HG03565 (cell line): ENCODE data around the gene TBCD.
"Not testable (repeated sequence)": the region's sequence is repeated elsewhere in the genome, so short reads cannot be mapped to it uniquely, and the experiment has no call there.

Source experiments
- ATAC-seq: cut with Tn5 transposase; IDR thresholded peaks from one replicate; pipeline ENCODE4 v1.9.1; 2021; ENCODE audit warnings: mild to moderate bottlenecking, moderate library complexity; ENCODE audit not compliant: unreplicated experiment

The TBCD gene

GRCh38 chr17:82726427-82726826 lies 25.4 kb upstream of the TBCD start:
- no peak for ATAC-seq

- ATAC-seq: no peak
Measured at GRCh38 chr17:82729479-82730260, 22.2 kb upstream of the TBCD start.

- ATAC-seq: no peak
Measured at GRCh38 chr17:82732118-82732743, 19.6 kb upstream of the TBCD start.

GRCh38 chr17:82734987-82735866 lies 16.6 kb upstream of the TBCD start, which contains the start of gene FN3K:
Gene FN3K, plus strand, starts transcription at chr17:82735615. Its CDS starts 22 bp downstream, at chr17:82735637.
- ATAC-seq: no peak

GRCh38 chr17:82736511-82737185 lies 15.2 kb upstream of the TBCD start:
- no peak for ATAC-seq

GRCh38 chr17:82737967-82738877 lies 13.6 kb upstream of the TBCD start:
- no peak for ATAC-seq

GRCh38 chr17:82740906-82741759 lies 10.7 kb upstream of the TBCD start:
- ATAC-seq: no peak

GRCh38 chr17:82743344-82744219 lies 8.3 kb upstream of the TBCD start:
- no peak for ATAC-seq

GRCh38 chr17:82744736-82745135 lies 7.1 kb upstream of the TBCD start:
- ATAC-seq: not testable (repeated sequence)

DNA sequence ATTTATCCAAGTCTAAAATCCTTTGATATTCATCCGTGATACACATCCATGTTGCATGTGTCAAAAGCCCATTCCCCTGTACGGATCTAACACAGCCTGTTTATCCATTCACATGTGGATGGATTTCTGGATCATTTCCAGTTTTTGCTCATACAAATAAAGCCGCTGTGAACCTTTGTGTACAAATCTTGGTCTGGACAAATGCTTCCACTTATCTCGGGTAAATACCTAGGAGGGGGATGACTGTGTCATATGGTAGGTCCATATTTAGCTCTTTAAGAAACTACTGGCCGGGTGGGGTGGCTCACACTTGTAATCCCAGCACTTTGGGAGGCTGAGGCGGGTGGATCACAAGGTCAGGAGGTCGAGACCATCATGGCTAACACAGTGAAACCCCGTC lies 6.3 kb upstream of the TBCD start:
- ATAC-seq: no peak

- ATAC-seq: no peak
Measured at GRCh38 chr17:82748756-82749155, 3.1 kb upstream of the TBCD start.

- no peak for ATAC-seq
Measured at GRCh38 chr17:82750241-82750908, 1.5 kb upstream of the TBCD start.

GRCh38 chr17:82751171-82751570 lies 694 bp upstream of the TBCD start:
- ATAC-seq: no peak

- peak; percentile 24 for ATAC-seq
Measured at GRCh38 chr17:82752371-82753200, 721 bp downstream of the TBCD start.

- ATAC-seq: no peak
Measured at GRCh38 chr17:82753201-82753464, 1.3 kb downstream of the TBCD start.

GRCh38 chr17:82754297-82755208 lies 2.7 kb downstream of the TBCD start:
- no peak for ATAC-seq
